CD4-positive, alpha-beta T cell treated with Interleukin-2 at 100 ng/mL for 4 hours (primary cell): ENCODE data around the gene FMNL2.

Source experiments
- DNase-seq: peaks from one replicate; pipeline ENCODE4 v3.0.0-alpha.2; 2020; ENCODE audit warnings: low spot score

The FMNL2 gene

DNA sequence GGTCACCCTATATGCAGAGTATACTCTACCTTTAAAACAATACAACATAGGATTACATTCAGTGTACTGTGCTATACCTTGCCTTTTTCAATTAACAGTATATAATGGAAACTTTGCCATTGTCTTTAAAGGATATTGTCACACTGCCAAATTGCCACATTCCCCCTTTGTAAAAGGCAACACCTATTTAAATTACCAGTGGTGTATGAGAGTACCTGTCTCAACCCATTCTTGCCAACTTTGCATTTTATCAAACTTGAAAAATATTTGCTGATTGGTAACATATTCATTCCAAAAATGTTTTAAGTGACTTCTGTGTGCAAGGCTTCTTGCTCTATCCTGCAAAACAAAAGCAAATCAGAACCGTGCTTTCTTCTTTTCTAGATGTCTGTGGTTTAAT lies 92.9 kb downstream of the FMNL2 start:
- no peak for DNase-seq

DNA sequence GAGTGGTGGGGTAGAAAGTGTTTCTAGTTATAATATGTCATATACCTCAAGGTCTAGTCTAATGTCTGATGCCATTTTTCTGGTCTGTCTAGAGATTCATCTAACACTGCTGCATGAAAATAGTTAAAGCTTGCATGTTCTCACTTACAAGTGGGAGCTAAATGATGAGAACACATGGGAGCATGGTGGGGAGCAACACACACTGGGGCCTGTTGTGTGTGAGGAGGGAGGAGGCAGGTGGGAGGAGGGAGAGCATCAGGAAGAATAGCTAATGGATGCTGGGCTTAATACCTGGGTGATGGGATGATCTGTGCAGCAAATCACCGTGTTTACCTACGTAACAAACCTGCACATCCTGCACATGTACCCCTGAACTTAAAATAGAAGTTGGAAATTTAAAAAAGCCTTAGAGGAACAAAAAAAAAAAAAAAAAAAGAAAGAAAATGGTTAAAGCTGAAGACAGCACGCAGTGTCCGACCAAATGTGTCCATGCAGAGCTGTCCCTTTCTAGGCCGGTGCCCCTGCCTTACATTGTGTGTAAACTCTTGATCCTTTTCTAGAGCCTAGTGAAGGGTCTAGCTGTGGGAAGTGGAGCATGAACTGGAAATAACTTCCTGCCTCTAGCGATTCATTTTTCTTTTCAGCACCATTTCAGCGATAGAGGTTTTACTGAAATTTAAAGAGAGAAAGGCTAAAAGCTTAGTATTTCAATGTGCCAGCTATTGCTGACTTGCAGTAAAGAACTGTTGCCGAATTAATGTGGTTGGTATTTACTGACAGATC lies 94.0 kb downstream of the FMNL2 start:
- DNase-seq = no peak

GRCh38 chr2:152430876-152431275 lies 95.9 kb downstream of the FMNL2 start:
- no peak for DNase-seq

GRCh38 chr2:152431370-152432098 lies 96.6 kb downstream of the FMNL2 start:
- DNase-seq = no peak

DNA sequence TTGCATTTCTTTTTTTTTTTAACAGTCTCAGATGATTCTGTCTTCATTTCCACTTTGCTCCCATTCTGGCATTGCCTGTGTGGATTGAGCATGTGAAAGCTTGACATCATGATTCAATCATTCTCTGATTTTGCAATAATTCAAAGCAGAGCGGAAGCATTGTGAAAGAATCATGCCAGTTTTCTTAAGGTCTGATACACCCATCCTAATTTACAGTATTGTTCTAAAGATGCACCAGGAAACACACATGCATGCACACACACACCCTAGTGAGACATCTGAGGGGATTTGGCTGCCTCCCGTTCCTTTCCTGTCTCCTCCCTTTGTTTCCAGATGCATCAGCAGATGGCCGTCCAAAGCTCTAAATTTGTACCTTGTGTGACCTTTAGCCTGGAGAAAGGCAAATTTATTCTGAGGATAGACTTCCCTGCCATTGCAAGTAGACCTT lies 97.3 kb downstream of the FMNL2 start:
- DNase-seq = no peak

DNA sequence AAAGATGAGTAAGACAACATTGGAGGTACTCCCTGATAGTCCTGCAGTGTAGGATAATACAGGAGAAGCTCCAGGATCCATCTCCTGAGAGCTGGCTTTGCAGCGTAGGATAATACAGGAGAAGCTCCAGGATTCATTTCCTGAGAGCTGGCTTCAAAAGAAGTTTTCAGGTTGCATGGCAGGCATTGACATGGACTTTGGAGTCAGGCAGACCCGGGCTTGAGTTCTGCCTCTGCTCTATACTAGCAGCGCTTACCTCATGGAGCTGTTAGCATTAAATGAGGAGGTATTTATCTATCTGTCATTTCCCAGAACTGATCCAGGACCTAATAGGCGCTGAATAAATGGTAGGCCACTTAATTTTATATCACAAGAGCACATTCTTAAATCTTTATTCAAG lies 97.8 kb downstream of the FMNL2 start:
- DNase-seq = no peak

- no peak for DNase-seq
Measured at GRCh38 chr2:152433289-152433688, 98.3 kb downstream of the FMNL2 start.

- no peak for DNase-seq
Measured at GRCh38 chr2:152433791-152434190, 98.8 kb downstream of the FMNL2 start.

GRCh38 chr2:152434395-152435182 lies 99.6 kb downstream of the FMNL2 start:
- DNase-seq = no peak

DNA sequence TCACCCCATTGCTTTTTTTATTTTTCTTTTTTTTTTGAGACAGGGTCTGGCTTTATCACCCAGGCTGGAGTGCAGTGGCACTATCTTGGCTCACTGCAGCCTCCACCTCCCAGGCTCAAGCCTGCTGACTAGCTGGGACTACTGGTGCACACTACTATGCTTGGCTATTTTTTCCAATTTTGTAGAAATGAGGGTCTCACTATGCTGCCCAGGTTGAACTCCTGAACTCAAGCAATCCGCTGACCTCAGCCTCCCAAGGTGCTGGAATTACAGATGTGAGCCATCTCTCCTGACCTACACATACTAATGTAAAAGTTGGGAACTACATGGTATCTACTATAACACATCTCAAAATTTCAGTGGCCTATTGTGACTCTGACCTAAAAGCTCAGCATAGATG lies 101.2 kb downstream of the FMNL2 start:
- DNase-seq = no peak

DNA sequence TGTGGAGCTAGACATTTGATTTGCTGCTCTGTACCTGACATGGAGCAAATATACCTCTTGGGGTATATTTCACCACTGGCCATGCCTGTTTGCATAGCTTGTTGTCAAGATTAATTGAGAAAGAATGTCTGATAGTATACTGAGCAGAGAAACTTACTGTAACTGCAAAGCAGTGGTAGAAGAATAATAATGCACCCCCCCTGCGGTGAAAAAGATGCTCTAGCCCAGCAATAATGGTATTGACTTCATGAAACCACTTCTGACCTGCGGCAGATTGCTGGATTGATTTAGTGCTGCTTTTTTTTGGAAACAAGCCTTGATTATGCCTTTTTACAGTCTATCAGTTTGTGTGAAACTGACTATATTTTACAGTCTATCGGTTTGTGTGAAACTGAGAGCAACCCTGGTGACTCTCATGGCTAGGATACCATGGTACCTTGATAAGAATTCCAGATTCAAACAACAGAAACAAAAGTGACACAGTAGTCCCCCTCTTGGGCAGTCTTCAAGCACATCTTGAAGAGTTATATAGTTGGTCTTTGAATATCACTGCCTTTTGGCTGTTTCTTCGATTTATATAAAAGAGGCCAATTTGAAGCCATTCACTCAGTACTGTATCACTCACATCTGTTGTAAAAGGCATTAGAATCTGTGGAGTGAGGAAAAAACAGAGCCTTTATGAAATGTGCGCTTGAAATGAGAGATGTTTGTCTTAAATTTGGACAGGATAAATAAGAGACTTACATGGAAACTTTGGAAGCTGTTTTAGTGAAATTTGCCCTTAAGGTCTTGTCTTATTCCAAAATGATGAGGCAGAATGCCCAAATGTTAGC lies 102.5 kb downstream of the FMNL2 start:
- DNase-seq = no peak

DNA sequence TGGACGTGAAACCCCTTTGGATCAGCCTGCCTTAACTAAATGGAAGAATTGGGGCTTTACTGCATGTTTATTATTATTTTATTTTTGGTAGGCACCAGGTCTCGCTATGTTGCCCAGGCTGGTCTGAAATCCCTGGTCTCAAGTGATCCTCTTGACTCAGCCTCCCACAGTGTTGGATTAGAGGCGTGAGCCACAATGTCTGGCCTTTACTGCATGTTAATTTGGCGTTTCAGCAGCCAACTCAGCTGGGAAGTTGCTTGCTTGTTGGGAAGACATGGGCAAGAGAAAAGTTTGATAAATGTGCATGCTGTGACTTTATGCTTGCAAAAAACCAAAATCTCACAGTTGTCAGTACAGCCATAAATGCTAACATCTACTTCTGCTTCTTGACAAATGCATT lies 105.1 kb downstream of the FMNL2 start:
- DNase-seq = no peak

DNA sequence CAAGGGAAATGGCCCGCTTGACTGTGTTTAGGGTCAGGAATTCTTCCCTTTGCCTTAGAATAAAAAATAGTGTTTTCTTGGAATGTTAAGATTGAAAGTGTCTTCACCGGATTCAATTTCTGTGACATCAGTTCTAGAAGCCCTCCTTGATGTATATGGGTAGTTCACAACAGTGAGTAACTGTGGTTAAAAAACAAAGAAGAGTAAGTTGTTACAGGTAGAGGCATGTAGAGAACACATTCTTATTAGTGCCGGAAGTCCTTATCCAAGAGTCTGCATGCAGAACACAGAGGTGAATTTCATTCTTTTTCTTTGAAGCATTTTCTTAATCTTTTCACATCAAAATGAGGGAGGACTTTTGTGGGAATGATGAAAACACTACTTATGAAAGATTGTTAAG lies 105.5 kb downstream of the FMNL2 start:
- DNase-seq = no peak

DNA sequence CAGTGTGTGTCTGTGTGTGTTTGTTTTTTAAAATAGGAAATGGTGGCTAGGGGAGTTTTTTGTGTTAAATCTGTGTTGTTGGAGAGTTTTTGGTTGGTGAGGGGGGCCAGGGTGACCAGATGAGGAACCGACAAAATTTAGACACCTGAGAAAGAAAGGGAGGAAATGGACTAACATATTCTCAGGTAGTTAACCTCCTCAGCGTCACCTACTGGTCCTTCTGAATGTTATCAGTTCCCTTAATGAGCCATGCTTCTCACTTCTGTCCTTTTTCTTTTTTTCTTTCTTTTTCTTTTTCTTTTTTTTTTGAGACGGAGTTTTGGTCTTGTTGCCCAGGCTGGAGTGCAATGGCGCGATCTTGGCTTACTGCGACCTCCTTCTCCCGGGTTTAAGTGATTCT lies 107.0 kb downstream of the FMNL2 start:
- no peak for DNase-seq

DNA sequence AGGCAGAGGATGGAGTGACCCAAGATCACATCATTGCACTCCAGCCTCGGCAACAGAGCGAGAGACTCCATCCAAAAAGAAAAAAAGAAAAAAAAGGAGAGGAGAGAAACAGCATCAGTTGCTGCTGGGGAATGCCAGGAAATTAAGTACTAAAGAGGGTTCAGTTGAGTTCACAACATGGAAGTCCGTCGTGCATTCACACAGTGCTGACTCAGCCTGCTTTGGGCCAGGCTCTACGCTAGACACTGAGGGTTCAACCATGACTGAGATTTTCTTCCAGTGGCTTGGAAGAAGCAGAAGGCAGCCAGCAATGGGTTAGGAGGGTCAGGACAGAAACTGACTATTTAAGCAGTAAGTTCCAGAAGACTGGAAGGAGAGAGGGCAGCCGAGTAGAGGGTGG lies 108.8 kb downstream of the FMNL2 start:
- no peak for DNase-seq

GRCh38 chr2:152444448-152444847 lies 109.5 kb downstream of the FMNL2 start:
- DNase-seq = no peak

DNA sequence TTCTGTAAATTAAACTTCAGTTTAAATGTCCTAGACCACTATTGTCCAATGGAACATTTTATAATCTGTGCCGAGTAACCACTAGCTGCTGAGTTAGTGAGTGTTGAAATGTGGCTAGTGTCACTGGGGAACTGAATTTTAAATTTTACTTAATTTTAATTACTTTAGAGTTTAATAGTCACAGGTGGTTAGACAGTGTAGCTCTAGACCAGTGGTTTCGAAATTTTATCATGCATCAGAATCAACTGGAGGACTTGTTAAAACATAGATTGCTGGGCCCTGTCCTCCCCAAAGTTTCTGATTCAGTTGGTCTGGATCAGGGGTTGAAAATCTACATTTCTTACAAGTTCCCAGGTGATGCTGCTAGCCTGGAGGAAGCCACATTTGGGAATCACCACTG lies 110.4 kb downstream of the FMNL2 start:
- no peak for DNase-seq

GRCh38 chr2:152445791-152446201 lies 110.8 kb downstream of the FMNL2 start:
- no peak for DNase-seq

GRCh38 chr2:152446213-152446612 lies 111.2 kb downstream of the FMNL2 start:
- no peak for DNase-seq

GRCh38 chr2:152447897-152448296 lies 112.9 kb downstream of the FMNL2 start:
- no peak for DNase-seq

GRCh38 chr2:152448606-152449005 lies 113.6 kb downstream of the FMNL2 start:
- DNase-seq = no peak

DNA sequence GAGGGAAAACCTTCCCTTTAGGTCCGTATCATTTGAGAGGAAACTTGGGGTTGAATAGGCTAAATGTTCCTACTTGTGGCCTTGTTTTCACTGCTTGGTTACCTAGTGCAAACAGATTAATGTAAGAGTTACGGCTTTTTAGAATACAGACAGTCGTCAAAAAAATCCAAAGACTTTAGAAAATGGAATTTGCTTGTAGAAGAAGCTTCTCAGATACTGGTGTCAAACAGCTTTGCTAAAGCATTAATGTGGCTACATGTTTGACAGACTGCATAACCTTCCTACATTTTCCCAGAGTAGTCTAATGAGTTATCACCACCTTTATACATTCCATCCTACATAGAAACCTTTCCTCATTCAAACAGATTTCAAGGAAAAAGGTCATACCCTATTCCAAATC lies 114.6 kb downstream of the FMNL2 start:
- DNase-seq = no peak
